Breast epithelium (tissue), 3 donors: ENCODE data around the gene ARHGEF17.

ENCODE experiments used
- CTCF ChIP-seq, 3 donors: fragments of 450-650 bp; IDR thresholded peaks; one replicate each; pipeline ENCODE4 v1.5.1; 2016 to 2017; ENCODE audit warnings: antibody characterized with exemption in 3 of 3, mild to moderate bottlenecking in 3 of 3, moderate library complexity in 3 of 3
- POLR2A ChIP-seq: fragments of 450-650 bp; IDR thresholded peaks from one replicate; pipeline ENCODE4 v1.6.1; 2016; ENCODE audit warnings: antibody characterized with exemption, mild to moderate bottlenecking, moderate library complexity
- POLR2AphosphoS5 ChIP-seq, 3 donors: sonication (generic); formaldehyde crosslinking; IDR thresholded peaks; one replicate each; pipeline ENCODE4 v1.6.1; 2017; ENCODE audit warnings: antibody characterized with exemption in 3 of 3

DNA sequence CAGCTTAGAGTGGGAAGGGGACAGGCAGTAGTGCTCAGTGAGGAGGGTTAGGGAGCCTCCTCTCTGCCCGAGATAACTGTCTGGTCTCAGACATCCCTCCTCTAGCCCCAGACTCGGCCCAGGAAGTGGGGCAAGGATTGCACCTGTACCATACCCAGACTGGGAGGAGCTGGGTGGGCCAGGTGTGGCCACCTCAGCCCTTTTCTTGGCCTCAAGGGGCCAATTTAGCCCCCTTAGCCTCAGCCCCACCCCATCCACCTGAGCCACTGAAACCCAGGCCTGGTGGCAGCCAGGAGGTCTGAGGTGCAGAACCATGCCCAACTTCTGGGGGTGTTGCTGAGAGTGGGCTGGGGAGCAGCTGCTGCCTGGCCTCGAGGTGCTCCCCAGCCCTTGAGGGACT, 74.7 kb downstream of the ARHGEF17 start:
- TF ChIP-seq POLR2A (no peak), CTCF (IDR thresholded peaks at IDR 0.05) (no peak), POLR2AphosphoS5 (IDR thresholded peaks at IDR 0.05) (no peak)
